Measurements from ENCODE around the gene FOXE1. TPM values are rescaled to one million over a fixed set of nuclear protein-coding genes. Genes with fewer than 3 reads are reported as not detected.

Gene FOXE1
- total RNA-seq, 1 experiment from 2014 or later, result under 0.01 TPM

GRCh38 chr9:97866300-97866699 is 13.3 kb downstream of the FOXE1 start:
- DNase-seq (ENCODE audit: low read depth), result no peak

DNA sequence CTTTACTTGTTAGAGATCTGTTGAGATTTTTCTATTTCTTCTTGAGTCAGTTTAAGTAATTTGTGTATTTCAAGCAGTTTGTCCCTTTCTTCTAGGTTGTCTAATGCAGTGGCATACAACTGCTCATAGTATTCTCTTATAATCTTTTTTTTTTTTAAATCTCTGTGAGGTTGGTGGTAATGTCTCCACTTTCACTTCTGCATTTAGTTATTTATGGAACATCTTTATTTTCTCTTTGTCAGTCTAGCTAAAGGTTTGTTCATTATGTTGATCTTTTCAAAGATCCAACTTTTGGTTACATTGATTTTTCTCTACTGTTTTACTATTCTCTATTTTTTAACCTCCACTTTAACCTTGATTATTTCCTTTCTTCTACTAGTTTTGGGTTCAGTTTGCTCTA is 13.8 kb downstream of the FOXE1 start:
- DNase-seq (ENCODE audit: low read depth), result no peak

DNA sequence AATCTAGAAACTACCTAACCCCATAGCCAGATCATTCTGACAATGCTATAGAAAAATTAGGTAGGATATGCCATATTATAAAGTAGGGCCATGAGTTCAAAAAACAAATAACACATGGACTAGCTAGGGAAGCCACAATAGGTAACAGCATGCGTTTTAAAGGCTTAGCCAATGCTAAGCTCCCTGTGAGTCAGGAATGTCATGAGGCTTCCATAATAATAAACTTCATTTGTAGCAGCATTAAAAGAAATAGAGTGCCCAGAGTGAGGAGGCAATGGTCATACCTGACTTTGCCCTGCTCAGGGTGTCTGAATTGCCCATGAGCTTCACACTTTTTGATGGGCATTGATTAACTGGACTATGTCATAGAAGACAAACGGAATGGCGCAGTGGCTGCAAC is 15.8 kb downstream of the FOXE1 start:
- DNase-seq (ENCODE audit: low read depth), result no peak

DNA sequence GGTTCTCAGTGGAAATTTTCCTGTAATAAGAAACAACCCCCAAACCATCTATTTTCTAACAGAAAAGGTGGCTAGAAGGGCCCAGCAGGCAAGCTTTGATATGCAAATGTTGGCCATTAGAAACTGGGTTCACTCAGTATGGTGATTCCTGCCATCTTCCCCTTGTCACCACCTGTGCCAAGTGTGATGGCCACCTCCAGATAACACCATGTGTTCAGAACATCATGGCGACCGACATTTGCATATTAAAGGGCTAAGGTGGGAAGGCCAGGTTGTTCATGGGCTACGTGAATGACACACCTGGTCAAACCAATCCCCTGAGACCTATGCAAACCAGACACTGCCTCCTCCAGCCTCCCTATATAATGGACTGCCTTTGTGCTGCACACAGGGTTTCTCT is 20.4 kb downstream of the FOXE1 start:
- DNase-seq (ENCODE audit: low read depth), result no peak

- peak; percentile 76 for DNase-seq (ENCODE audit: low read depth)
Measured at GRCh38 chr9:97873882-97874281, 20.9 kb downstream of the FOXE1 start.

- no peak for DNase-seq (ENCODE audit: low read depth)
Measured at GRCh38 chr9:97874624-97875023, 21.6 kb downstream of the FOXE1 start.

DNA sequence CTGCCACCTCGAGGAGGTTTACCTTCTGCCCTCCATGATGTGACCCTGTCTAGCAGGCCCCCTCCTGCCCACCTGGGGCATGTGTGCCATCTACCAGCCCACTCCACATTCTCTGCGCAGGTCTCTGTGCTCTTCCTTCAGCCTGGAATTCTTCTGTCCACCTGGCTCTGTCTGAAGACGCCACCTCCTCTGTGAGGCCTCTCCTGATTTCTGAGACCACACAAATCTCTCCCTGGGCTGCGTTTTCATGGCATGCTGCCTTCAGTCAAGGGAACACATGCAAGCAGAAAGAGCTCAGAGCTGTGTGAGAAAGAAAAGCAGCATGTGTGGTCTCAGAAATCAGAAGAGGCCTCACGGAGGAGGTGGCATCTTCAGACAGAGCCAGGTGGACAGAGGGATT is 22.1 kb downstream of the FOXE1 start:
- no peak for DNase-seq (ENCODE audit: low read depth)

DNA sequence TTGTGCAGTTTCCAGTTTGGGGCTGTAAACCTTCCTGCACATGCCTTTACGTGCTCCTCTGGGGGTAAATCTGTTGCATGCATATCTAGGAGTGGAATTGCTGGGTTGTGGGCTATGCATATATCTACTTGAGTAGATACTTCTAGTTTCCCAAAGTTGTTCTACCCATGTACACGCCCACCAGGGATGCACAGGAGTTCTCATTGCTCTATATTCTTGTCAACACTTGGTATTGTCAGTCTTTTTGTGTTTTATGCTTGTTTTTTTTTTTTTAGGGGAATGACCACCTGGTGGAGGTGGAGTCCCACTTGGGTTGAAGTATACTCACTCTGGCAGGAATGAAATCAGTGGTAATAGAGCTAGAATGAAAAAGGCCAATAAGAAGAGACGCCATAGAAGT is 23.0 kb downstream of the FOXE1 start:
- no peak for DNase-seq (ENCODE audit: low read depth)

DNA sequence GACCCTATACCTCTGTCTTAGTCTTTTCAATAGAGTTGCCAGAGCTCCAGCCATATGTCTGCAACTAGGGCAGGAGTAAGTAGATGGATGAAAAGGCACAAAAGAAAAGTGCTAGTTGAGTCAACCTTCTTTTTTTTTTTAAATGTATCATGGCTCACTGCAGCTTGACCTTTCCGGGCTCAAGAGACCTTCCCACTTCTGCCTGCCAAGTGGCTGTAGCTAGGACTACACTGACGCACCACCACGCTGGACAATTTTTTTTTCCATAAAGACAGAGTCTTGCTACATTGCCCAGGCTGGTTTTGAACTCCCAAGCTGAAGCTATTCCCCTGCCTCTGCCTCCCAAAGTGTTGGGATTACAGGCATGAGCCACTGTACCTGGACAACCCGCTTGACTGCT is 27.3 kb downstream of the FOXE1 start:
- no peak for DNase-seq (ENCODE audit: low read depth)

DNA sequence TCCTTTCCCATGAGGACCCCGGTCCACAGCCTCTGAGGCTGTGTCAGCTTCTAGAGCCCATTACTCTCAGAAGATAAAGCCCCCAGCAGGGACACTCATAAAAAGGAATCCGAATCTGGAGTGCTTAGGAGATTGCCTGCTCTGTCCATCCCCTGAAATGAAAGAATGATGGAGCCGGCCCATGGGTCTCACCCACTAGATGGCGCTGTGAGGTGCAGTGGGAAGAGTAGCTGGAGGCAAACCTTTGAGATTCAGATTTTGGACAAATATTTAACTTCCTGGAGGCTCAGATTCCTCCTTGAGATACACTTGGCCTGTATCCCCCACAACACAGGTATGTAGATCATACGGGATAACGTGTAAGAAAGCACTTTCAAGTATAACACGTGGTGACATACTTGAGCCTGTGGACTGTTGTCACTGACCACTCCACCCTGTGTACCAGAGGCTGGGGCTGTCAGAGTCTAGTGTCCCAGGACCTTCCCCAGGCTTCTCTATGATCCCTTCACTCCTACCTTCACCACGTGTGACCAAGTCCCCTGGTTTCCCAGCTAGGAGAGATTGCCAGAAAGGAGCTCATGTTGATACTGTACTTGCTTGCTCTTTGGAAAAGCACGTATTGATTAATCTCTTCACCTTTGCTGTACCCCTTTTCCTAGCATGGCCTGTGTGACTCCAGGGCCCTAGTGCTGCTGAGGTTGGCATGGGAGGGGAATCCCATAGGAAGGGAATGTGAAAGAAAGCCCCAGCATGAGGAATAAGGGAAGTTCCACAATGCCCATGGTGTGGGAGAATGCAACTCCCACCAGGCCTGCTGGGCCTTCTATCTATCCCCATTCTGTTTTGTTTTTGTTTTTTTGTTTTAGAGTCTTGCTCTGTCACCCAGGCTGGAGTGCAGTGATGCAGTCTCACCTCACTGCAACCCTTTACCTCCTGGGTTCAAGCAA is 37.2 kb downstream of the FOXE1 start:
- DNase-seq (ENCODE audit: low read depth), result peak; percentile 57

DNA sequence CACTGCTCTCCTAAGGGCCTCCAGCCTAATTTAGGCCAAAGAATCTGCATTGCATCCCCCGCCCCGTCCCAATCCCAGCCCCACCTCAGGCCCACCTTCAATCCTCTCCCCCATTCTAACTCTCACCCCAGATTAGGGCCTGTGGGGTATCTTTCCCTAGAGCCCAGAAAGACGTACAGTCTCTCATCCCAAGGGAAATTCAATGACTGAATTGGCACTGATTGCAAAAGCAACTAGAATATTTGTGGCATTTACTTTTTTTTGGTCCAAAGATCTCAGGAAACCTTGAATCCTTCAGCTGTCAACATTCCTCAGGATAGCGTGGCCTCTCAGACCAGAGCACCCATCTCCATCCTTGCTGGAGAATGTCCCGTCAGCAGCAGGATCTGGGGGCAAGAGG is 38.7 kb downstream of the FOXE1 start:
- DNase-seq (ENCODE audit: low read depth), result no peak

- DNase-seq (ENCODE audit: low read depth), result no peak
Measured at GRCh38 chr9:97892421-97892820, 39.4 kb downstream of the FOXE1 start.

GRCh38 chr9:97895211-97895610 is 42.2 kb downstream of the FOXE1 start:
- DNase-seq (ENCODE audit: low read depth), result no peak

- peak; percentile 47 for DNase-seq (ENCODE audit: low read depth)
Measured at GRCh38 chr9:97895695-97896332, 42.8 kb downstream of the FOXE1 start.

- DNase-seq (ENCODE audit: low read depth), result no peak
Measured at GRCh38 chr9:97900103-97900737, 47.2 kb downstream of the FOXE1 start.

GRCh38 chr9:97900738-97901565 is 47.9 kb downstream of the FOXE1 start:
- peak; percentile 63 for DNase-seq (ENCODE audit: low read depth)

GRCh38 chr9:97903177-97903576 is 50.2 kb downstream of the FOXE1 start:
- DNase-seq (ENCODE audit: low read depth), result no peak

- no peak for DNase-seq (ENCODE audit: low read depth)
Measured at GRCh38 chr9:97904725-97905124, 51.7 kb downstream of the FOXE1 start.

DNA sequence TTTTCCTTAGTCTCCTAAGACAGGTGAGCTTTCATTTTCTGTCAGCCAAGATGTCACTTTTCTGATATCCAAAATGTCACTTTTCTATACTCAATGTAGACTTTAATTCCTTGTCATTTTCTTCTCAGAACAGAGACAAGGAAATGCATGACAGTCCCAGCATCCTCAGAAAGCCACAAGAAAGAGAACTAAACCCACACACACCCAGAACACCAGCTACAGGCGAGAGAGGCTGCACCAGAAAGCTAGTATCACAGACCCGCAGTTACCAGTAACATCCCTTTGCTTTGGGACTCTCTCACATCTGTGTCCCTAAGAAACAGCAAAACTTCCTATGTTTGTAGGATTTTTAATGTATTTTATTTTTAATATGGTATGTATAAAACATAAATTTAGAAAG is 52.2 kb downstream of the FOXE1 start:
- DNase-seq (ENCODE audit: low read depth), result no peak
